NT2/D1 (cell line): Measurements from ENCODE around the gene TACR1.

Experiments used
- SUZ12 ChIP-seq: IDR thresholded peaks from 2 replicates; pipeline ENCODE4 v1.6.1; 2011; ENCODE audit not compliant: insufficient read length, insufficient read depth; ENCODE audit errors: extremely low read depth
- YY1 ChIP-seq: IDR thresholded peaks from 2 replicates; pipeline ENCODE4 v1.6.1; 2011; ENCODE audit not compliant: insufficient read length, insufficient read depth
- ZNF274 ChIP-seq: IDR thresholded peaks from 2 replicates; pipeline ENCODE4 v1.6.1; 2011; ENCODE audit warnings: mild to moderate bottlenecking, low read depth, low read length

- no peak for TF ChIP-seq ZNF274
- TF ChIP-seq YY1, result no peak
- TF ChIP-seq SUZ12, result no peak
These were observed 39.5 kb upstream of the TACR1 start for GRCh38 chr2:75238670-75239330.
